GM21390 (cell line): ENCODE measurements around the gene MARVELD1.

Source experiments
- ATAC-seq: cut with Tn5 transposase; IDR thresholded peaks from one replicate; pipeline ENCODE4 v1.9.1; 2021; ENCODE audit not compliant: unreplicated experiment

The MARVELD1 gene

GRCh38 chr10:97754726-97755125, 41.2 kb downstream of the MARVELD1 start:
- no peak for ATAC-seq

DNA sequence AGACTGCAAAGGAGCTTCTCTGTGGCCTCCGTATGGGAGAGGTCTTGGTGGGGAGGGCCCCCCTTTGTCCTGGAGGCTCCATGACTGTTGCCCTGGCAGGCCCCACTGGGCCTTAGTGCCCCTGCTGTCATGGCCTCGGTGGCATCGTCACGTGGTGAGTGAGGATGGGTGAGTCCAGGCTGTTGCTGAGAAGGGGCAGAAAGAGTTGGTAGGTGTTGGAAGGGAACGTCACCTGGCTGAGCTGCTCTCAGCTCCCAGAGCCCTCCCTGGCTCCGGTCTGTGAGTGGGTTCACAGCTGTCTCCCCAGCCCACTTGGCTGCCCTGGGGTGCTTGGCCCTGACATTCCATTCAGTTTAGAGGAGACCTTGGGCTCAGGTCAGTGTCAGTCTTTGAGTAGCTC, 42.2 kb downstream of the MARVELD1 start:
- ATAC-seq, result no peak

DNA sequence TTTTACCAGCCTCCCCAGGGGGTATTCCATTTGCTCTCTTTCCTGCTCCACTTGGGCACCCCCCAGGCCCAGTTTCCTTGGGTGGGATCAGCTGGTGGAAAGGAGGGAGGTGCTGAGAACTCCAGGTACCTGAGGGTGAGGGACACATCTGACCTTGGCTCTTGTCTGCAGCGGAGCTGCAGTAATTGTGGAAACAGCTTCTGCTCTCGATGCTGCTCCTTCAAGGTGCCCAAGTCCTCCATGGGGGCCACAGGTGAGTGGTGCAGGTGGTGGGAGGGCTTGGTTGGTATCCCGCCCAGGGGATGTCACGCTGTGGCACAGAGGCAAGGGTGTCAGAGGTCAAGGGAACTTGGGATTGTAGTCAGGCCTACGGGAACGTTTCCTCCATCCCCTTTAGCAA, 43.9 kb downstream of the MARVELD1 start:
- no peak for ATAC-seq

DNA sequence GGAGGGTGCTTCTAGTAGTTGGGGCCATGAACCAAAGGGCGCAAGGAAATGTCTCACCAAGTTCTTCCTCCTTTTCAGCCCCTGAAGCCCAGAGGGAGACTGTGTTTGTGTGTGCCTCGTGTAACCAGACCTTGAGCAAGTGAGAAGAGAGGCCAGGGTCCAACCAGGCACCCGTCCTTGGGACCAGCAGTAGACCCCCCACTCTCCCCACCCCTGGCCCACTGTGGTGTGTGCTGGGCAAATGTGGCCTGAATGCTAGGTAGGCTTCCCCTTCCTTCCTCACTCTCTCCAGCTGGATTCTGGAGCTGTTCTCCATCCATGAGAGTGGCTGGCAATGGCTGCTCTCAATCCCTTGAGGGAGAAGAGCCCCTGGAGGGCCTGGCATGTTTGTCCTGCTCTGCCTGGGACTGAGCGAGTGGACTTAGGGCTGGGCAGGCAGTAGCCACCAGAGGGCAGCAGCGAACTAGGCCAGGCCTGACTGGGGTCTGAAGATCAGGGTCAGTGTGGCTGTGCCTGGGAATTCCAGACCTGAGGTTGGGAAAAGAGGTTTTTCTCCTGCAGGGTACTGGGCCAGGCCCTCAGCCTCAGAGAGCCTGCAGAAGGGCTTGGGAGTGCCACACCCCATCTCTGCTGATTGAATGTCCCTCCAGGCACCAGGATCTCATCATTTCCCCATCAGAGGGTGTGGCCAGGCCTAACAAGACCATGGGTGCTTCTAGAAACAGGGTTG, 45.8 kb downstream of the MARVELD1 start:
- ATAC-seq, result no peak

- ATAC-seq, result no peak
These were observed 46.4 kb downstream of the MARVELD1 start for GRCh38 chr10:97759946-97760345.

GRCh38 chr10:97760461-97761257, 47.1 kb downstream of the MARVELD1 start:
- no peak for ATAC-seq

DNA sequence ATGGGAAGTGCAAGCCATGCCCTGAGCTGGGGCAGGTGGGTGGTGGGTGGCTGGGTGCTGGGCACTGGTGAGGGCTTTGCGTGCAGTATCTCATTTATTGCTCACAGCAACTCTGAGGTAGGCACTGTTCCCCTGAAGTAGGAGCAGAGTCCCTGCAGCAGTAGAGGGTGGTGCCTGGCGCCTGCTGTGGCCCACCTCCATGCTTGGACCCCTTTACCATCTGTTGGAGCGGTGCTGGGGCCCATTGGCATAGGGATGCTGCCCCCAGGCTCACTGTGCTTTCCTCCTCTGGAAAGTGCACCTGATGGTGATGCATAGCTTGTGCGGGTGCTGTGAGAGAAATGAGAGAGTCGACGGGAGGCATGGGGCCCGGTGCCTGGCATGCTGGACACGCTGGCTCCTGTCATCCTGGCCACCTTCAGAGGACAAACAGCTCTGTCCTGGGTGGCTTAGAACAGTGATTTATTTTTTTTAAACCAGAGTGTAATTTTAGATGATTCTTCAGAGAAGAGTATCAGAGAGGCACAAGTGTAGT, 47.9 kb downstream of the MARVELD1 start:
- no peak for ATAC-seq

DNA sequence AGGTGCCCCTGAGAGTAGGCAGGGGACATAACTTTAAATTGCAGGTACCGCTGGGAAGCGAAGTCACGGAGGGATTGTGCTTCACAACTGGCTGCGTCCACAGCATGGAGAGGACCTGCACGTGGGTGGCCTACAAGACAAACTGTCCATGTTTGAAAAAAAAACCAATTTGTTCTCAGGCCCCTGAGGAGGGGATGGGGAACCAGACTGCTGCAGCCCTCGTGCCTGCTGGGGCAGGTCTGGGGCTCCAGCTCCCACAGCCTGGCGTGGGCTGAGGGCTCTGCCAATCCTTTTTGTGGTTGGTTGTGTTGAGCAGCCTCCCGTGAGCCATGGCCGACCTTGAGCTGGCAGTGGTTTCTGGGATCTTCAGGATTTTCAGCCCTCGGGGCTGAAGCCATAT, 48.5 kb downstream of the MARVELD1 start:
- ATAC-seq, result no peak

DNA sequence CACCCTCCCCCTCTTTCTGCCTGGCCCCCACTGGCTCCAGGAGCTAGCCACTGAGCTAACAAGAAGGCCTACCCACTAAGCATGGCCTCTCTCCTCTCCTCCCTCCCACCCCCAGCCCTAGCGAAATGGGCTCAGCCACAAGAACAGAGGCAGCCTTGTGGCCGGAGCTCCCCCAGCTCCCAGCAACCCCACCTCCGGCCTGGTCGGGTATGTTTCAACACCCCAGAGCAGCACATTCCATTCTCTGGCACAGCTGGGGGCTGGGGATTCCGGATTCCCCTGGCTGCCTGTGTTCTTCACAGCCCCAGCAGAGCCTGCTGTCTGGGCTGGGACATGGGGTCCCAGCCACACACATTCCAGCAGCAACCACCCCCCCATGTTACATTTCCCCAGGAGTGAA, 49.3 kb downstream of the MARVELD1 start:
- no peak for ATAC-seq

DNA sequence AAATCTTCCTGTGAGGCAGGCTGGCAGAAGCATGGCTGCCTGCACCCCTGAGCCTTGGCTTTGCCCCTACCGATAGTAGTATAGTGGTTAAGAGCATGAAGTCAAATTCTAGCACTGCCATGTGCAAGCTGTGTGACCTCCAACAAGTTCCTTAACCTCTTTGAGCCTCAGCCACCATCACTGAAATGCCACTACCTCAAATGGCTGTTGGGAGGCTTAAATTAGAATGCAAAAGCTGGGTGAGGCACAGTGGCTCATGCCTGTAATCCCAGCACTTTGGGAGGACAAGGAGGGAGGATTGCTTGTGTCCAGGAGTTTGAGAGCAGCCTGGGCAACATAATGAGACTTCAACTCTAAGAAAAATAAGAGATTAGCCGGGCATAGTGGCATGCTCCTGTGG, 49.9 kb downstream of the MARVELD1 start:
- ATAC-seq, result no peak

- ATAC-seq, result no peak
These were observed 50.4 kb downstream of the MARVELD1 start for GRCh38 chr10:97763947-97764346.

DNA sequence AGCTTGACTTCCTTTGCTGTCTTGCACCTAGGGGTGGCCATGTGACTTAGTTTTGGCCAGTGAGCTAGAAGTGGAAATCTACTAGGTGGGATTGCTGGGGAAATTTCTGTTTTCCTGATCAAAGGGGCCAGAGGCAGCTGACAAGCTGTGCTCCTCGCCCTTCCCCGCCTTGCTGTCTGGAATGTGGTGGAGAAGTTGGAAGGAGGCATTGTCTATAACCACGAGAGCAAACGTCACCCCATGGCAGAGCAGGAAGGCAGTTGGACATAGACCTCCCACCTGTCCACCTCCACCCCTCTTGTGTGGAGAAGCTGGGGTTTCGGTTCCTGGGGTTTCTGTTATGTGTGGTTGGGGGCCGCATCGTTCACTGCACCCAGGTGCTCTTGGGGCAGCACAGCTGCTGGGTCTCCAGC, 51.0 kb downstream of the MARVELD1 start:
- ATAC-seq, result no peak

- no peak for ATAC-seq
These were observed 51.7 kb downstream of the MARVELD1 start for GRCh38 chr10:97765201-97765600.

DNA sequence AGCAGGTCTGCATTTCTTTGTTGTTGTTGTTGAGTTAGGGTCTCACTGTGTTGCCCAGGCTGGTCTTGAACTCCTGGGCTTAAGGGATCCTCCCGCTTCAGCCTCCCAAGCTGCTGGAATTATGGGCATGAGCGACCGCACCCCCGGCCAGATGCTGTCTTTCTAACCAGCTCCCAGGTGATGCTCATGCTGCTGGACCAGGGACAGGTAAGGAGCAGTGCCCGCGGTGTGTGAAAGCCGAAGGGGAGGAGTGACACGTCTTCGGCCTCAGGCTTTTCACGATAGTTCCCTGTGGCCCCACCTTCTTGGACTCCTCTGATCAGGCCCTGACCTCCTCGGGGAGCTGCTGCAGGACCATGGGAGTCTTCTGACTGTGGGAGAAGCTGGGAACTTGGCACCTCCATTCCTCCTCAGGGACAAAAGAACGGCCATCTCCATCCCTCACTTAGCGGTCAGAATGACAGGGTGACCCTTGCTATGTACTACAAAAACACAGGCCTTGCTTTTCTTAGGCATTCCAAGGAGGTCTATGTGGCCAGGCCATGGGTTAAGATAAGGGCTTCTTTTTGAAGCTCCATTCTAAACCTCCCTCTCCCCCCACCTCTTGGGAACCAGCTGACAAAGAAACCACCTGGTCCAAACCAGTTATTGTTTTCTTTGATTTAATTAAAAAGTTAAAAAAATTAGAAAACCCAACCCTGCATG, 52.7 kb downstream of the MARVELD1 start:
- no peak for ATAC-seq

GRCh38 chr10:97766996-97767924, 53.7 kb downstream of the MARVELD1 start:
- ATAC-seq, result no peak
